DMS53 (cell line): ENCODE measurements around the gene RTF2.
"Not testable (repeated sequence)": the region's sequence is repeated elsewhere in the genome, so short reads cannot be mapped to it uniquely, and the experiment has no call there.

Experiments used
- DNase-seq: peaks from one replicate; lab custom pipeline; 2025; lab: John Stamatoyannopoulos, UW

RTF2 gene

GRCh38 chr20:56552911-56553629 is 84.6 kb downstream of the RTF2 start:
- DNase-seq = no peak

GRCh38 chr20:56554869-56555268 is 86.4 kb downstream of the RTF2 start:
- peak; percentile 98 for DNase-seq

- no peak for DNase-seq
Observed at GRCh38 chr20:56558968-56559367, 90.5 kb downstream of the RTF2 start.

GRCh38 chr20:56564526-56564925 is 96.1 kb downstream of the RTF2 start:
- not testable (repeated sequence) for DNase-seq

GRCh38 chr20:56565511-56565910 is 97.1 kb downstream of the RTF2 start:
- no peak for DNase-seq

GRCh38 chr20:56566621-56567020 is 98.2 kb downstream of the RTF2 start:
- peak; percentile 40 for DNase-seq
